ENCODE results near the gene MRFAP1.

The MRFAP1 gene

DNA sequence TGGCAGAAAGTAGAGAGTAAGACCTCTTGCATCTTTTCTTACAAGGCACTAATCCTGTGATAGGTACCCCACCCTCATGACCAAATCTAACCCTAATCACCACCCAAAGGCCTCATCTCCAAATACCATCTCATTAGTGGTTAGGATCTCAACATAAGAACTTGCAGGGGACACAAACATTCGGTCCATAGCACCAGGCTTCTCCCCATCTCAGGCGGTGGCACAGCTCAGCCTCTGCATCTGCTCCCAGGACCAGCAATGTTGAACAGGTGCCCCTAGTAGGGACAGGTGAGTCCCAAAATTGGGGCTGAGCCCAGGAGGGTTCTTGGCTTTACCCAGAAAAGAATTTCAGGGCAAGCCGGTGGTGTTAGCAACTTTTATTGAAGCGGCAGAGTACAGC lies 8.4 kb upstream of the MRFAP1 start:
- Histone ChIP-seq H3K27me3 (ENCODE audit: insufficient read depth, low read length, poor library complexity) (no peaks in the 10 kb centered on the region), H3K56ac (ENCODE audit: low read length) (no peak overlapping the region), H3K4me1 (ENCODE audit: control insufficient read depth, low read depth, low read length) (no peaks in the 10 kb centered on the region), H3K4ac (ENCODE audit: low read depth, low read length) (no peak overlapping the region), H3K27ac (ENCODE audit: low read depth, low read length) (no peak overlapping the region), H3K9ac (ENCODE audit: low read length) (no peak overlapping the region), H2BK5ac (ENCODE audit: low read length) (no peak overlapping the region), H3K18ac (ENCODE audit: low read length) (no peak overlapping the region), H4K8ac (ENCODE audit: low read depth, low read length) (no peak overlapping the region), H3K36me3 (ENCODE audit: control insufficient read depth, insufficient read depth, low read length) (no peaks in the 10 kb centered on the region), H2BK120ac (ENCODE audit: low read depth, low read length) (no peak overlapping the region), H4K5ac (ENCODE audit: low read length) (no peak overlapping the region), H3K79me2 (ENCODE audit: control insufficient read depth, insufficient read depth, low read length) (no peaks in the 10 kb centered on the region), H3K4me3 (ENCODE audit: low read length) (no peak overlapping the region), H3K23ac (ENCODE audit: low read length) (no peak overlapping the region), H3K79me1 (ENCODE audit: low read length) (no peaks in the 10 kb centered on the region), H3K4me2 (ENCODE audit: low read length) (no peak overlapping the region), H2AK5ac (ENCODE audit: low read length) (no peak overlapping the region), H2BK15ac (replicated peaks; ENCODE audit: low read depth) (no peak overlapping the region)
- no CpG with 5 or more reads among the region's 4 CpGs for WGBS (ENCODE audit: extremely low coverage, insufficient coverage, low lambda C conversion rate)
- no peak for DNase-seq

DNA sequence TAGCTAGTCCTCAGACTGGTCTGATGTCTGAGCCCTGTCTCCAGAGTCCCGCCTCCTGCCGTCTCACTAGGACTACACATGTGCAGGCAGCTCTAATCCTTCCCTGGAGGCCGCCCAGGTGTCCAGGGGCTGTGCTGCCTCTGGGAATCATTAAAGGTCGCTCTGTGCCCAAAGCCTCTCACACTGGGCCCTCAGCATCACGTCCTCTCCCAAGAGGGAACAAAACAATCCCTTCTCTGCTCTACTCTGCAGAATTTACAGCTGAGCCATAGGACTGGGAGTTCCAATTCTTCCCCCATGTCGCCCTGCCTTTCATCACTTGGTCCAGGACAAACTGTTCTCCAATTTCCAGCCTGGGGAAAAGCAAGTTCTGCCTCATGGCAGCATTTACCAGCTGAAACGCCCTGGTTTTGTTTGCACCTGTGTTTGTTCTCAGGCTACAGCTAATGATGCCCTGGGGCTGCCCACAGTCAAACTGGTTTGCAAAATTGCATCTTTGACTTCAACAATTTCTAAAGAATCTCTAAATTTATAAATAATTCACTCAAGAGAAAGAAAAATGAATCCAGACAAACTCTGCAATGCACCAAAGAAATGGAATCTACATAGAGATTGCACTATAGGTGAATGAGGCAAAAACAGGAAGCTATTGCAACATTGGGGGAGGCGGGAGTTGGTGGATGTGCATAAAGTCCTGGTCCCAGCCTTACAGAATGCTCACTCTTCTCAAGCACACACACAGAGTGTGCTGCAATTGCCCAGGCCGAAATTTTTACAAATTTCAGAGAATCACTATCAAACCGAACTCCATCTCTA lies 7.2 kb upstream of the MRFAP1 start:
- H3K56ac ChIP-seq (ENCODE audit: low read length) = no peak overlapping the region
- no peak overlapping the region for H3K18ac ChIP-seq (ENCODE audit: low read length)
- no peak overlapping the region for H2BK5ac ChIP-seq (ENCODE audit: low read length)
- H3K4me3 ChIP-seq (ENCODE audit: low read length) = no peak overlapping the region
- no peak overlapping the region for H3K4me2 ChIP-seq (ENCODE audit: low read length)
- H3K79me2 ChIP-seq (ENCODE audit: control insufficient read depth, insufficient read depth, low read length) = no peaks in the 10 kb centered on the region
- no peak overlapping the region for H3K23ac ChIP-seq (ENCODE audit: low read length)
- H2BK15ac ChIP-seq (replicated peaks; ENCODE audit: low read depth) = no peak overlapping the region
- peak; percentile 55 for DNase-seq
- no peak overlapping the region for H4K8ac ChIP-seq (ENCODE audit: low read depth, low read length)
- no peak overlapping the region for H2AK5ac ChIP-seq (ENCODE audit: low read length)
- peak overlapping the region; percentile 22 for H3K4ac ChIP-seq (ENCODE audit: low read depth, low read length)
- H2BK120ac ChIP-seq (ENCODE audit: low read depth, low read length) = no peak overlapping the region
- H3K9ac ChIP-seq (ENCODE audit: low read length) = no peak overlapping the region
- no CpG with 5 or more reads among the region's 10 CpGs for WGBS (ENCODE audit: extremely low coverage, insufficient coverage, low lambda C conversion rate)
- no peak overlapping the region for H4K5ac ChIP-seq (ENCODE audit: low read length)
- no peaks in the 10 kb centered on the region for H3K79me1 ChIP-seq (ENCODE audit: low read length)
- H3K4me1 ChIP-seq (ENCODE audit: control insufficient read depth, low read depth, low read length) = no peaks in the 10 kb centered on the region
- H3K27me3 ChIP-seq (ENCODE audit: insufficient read depth, low read length, poor library complexity) = no peaks in the 10 kb centered on the region
- no peak overlapping the region for H3K27ac ChIP-seq (ENCODE audit: low read depth, low read length)
- no peaks in the 10 kb centered on the region for H3K36me3 ChIP-seq (ENCODE audit: control insufficient read depth, insufficient read depth, low read length)

DNA sequence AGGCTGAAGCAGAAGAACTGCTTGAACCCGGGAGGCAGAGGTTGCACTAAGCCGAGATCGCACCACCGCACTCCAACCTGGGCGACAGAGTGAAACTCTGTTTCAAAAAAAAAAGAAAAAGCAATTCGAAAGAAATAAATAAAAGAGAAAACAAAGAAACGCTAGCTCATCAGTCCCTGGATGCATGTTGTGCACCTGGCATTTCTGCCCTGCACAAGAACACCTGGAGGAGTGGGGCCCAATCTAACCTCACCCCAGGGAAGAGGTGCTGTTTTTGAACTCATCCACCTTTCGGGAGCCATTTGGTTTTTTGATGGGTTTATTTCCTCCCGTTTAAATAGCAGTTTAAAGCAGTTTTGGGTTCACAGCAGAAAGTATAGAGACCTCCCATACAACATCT lies 5.7 kb upstream of the MRFAP1 start:
- Histone ChIP-seq H4K5ac (ENCODE audit: low read length) (no peak overlapping the region), H3K4me2 (ENCODE audit: low read length) (no peak overlapping the region), H3K27me3 (ENCODE audit: insufficient read depth, low read length, poor library complexity) (no peaks in the 10 kb centered on the region), H4K8ac (ENCODE audit: low read depth, low read length) (no peak overlapping the region), H3K56ac (ENCODE audit: low read length) (no peak overlapping the region), H3K79me2 (ENCODE audit: control insufficient read depth, insufficient read depth, low read length) (no peaks in the 10 kb centered on the region), H3K4me1 (ENCODE audit: control insufficient read depth, low read depth, low read length) (no peaks in the 10 kb centered on the region), H3K4me3 (ENCODE audit: low read length) (no peak overlapping the region), H2AK5ac (ENCODE audit: low read length) (no peak overlapping the region), H3K9ac (ENCODE audit: low read length) (no peak overlapping the region), H2BK15ac (replicated peaks; ENCODE audit: low read depth) (no peak overlapping the region), H3K23ac (ENCODE audit: low read length) (no peak overlapping the region), H3K4ac (ENCODE audit: low read depth, low read length) (no peak overlapping the region), H2BK5ac (ENCODE audit: low read length) (no peak overlapping the region), H3K27ac (ENCODE audit: low read depth, low read length) (no peak overlapping the region), H3K18ac (ENCODE audit: low read length) (no peak overlapping the region), H2BK120ac (ENCODE audit: low read depth, low read length) (no peak overlapping the region), H3K36me3 (ENCODE audit: control insufficient read depth, insufficient read depth, low read length) (no peaks in the 10 kb centered on the region), H3K79me1 (ENCODE audit: low read length) (no peaks in the 10 kb centered on the region)
- no CpG with 5 or more reads among the region's 9 CpGs for WGBS (ENCODE audit: extremely low coverage, insufficient coverage, low lambda C conversion rate)
- no peak for DNase-seq

DNA sequence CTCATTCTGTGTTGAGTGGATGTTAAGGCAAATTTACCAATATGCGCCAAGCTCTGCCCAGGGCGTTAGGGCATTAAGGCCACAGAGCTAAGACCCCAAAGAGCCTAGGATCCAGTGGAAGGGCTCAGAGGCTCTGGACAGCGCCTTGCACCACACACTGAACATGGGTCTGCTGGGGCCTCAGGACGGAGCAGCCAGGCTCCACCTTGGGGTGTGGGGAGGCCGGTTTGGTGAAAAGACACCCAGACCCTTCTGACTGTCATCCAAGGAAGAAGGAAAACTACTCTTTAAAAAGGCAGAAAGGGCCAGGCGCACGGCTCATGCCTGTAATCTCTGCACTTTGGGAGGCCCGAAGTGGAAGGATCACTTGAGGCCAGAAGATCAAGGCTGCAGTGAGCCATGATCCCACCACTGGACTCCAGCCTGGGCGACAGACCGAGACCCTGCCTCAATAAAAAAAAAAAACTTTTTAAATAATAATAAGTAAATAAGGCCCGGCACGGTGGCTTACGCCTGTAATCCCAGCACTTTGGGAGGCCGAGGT lies 1.3 kb upstream of the MRFAP1 start:
- WGBS (ENCODE audit: extremely low coverage, insufficient coverage, low lambda C conversion rate) = no CpG with 5 or more reads among the region's 14 CpGs
- H2BK5ac ChIP-seq (ENCODE audit: low read length) = no peak overlapping the region
- no peak overlapping the region for H3K18ac ChIP-seq (ENCODE audit: low read length)
- no peak overlapping the region for H3K4me2 ChIP-seq (ENCODE audit: low read length)
- H3K4me3 ChIP-seq (ENCODE audit: low read length) = no peak overlapping the region
- H2AK5ac ChIP-seq (ENCODE audit: low read length) = no peak overlapping the region
- peaks cover 2% of the 10 kb centered on the region for H3K36me3 ChIP-seq (ENCODE audit: control insufficient read depth, insufficient read depth, low read length)
- DNase-seq = no peak
- H3K9ac ChIP-seq (ENCODE audit: low read length) = no peak overlapping the region
- H2BK120ac ChIP-seq (ENCODE audit: low read depth, low read length) = no peak overlapping the region
- peak overlapping the region; percentile 94 for H3K23ac ChIP-seq (ENCODE audit: low read length)
- peaks cover 3% of the 10 kb centered on the region for H3K4me1 ChIP-seq (ENCODE audit: control insufficient read depth, low read depth, low read length)
- H3K27me3 ChIP-seq (ENCODE audit: insufficient read depth, low read length, poor library complexity) = no peaks in the 10 kb centered on the region
- H4K8ac ChIP-seq (ENCODE audit: low read depth, low read length) = no peak overlapping the region
- peak overlapping the region; percentile 15 for H3K56ac ChIP-seq (ENCODE audit: low read length)
- H4K5ac ChIP-seq (ENCODE audit: low read length) = no peak overlapping the region
- peaks cover 11% of the 10 kb centered on the region for H3K79me1 ChIP-seq (ENCODE audit: low read length)
- no peak overlapping the region for H2BK15ac ChIP-seq (replicated peaks; ENCODE audit: low read depth)
- H3K27ac ChIP-seq (ENCODE audit: low read depth, low read length) = no peak overlapping the region
- peaks cover 22% of the 10 kb centered on the region for H3K79me2 ChIP-seq (ENCODE audit: control insufficient read depth, insufficient read depth, low read length)
- no peak overlapping the region for H3K4ac ChIP-seq (ENCODE audit: low read depth, low read length)

DNA sequence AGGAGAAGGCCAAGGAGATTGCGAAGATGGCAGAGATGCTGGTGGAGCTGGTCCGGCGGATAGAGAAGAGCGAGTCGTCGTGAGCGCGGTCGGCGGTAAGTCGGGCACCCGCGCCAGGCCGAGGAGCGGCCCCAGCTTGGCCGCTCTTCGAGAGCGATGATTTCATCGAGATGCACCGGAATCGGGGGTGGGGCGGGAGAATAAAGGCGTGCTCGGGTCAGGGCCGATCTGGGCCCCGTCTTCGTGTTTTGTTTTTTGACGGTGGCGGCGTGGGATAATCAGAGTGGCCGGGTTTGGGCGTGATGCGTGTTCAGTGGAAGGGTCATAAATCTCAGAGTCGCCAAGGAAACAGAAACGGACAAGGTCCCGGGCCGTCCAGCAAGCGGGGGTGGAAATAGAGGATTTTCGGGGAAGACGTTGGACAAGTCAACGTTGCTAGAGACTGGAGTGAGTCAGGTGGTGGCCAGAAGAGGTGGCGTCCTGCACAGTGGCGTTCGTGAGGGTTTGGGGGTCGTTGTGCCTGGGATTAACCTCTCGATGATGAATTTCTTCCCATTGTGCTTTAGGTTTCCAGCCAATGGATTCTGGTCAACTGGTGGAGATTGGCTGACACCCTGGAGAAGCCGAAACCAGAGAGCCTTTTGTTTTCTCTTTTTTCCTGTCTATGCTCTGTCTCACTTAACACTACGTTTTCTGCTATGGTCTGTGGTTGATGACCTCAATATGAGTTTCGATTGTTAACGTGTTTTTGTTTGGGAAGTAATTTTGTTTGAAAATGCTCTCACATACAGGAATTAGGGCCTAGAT lies 882 bp downstream of the MRFAP1 start:
- Histone ChIP-seq H4K8ac (ENCODE audit: low read depth, low read length) (no peak overlapping the region), H2AK5ac (ENCODE audit: low read length) (peak overlapping the region; percentile 22), H2BK15ac (replicated peaks; ENCODE audit: low read depth) (no peak overlapping the region), H3K27ac (ENCODE audit: low read depth, low read length) (peak overlapping the region; percentile 85), H3K9ac (ENCODE audit: low read length) (peak overlapping the region; percentile 99), H3K56ac (ENCODE audit: low read length) (peak overlapping the region; percentile 97), H3K23ac (ENCODE audit: low read length) (no peak overlapping the region), H3K4me2 (ENCODE audit: low read length) (peak overlapping the region; percentile 91), H3K79me2 (ENCODE audit: control insufficient read depth, insufficient read depth, low read length) (peaks cover 22% of the 10 kb centered on the region), H3K4ac (ENCODE audit: low read depth, low read length) (peak overlapping the region; percentile 18), H2BK5ac (ENCODE audit: low read length) (no peak overlapping the region), H4K5ac (ENCODE audit: low read length) (no peak overlapping the region), H3K36me3 (ENCODE audit: control insufficient read depth, insufficient read depth, low read length) (peaks cover 2% of the 10 kb centered on the region), H3K79me1 (ENCODE audit: low read length) (peaks cover 11% of the 10 kb centered on the region), H3K27me3 (ENCODE audit: insufficient read depth, low read length, poor library complexity) (no peaks in the 10 kb centered on the region), H2BK120ac (ENCODE audit: low read depth, low read length) (no peak overlapping the region), H3K4me3 (ENCODE audit: low read length) (peak overlapping the region; percentile 98), H3K18ac (ENCODE audit: low read length) (no peak overlapping the region), H3K4me1 (ENCODE audit: control insufficient read depth, low read depth, low read length) (peaks cover 3% of the 10 kb centered on the region)
- DNase-seq = peak; percentile 53
- WGBS (ENCODE audit: extremely low coverage, insufficient coverage, low lambda C conversion rate) = no CpG with 5 or more reads among the region's 50 CpGs
